ENCODE results near the gene ANKRD29. TPM values are rescaled to one million over a fixed set of nuclear protein-coding genes. Genes with fewer than 3 reads are reported as not detected.

The ANKRD29 gene
- total RNA-seq, 1 experiment from 2014 or later: 2.4 TPM

DNA sequence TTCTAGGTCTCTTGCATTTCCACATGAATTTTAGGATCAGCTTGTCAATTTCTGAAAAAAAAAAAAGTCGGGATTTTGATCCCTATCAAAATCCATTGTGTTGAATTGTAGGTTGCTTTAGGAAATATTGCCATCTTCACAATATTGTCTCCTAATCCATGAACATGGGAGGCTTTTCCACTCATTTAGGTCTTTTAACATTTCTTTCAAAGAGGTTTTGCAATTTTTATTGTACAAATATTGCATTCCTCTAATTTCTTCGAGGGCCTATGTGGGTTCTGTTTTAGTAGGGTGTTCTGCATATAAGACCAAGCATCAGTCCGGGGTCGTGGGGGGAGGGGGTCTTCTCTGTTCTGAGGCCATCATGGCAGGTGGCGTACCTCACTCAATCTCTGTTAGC, 25.8 kb upstream of the ANKRD29 start:
- Mint-ChIP-seq H3K27me3 (ENCODE audit: insufficient read depth, unreplicated experiment) (no peaks in the 10 kb centered on the region), H3K36me3 (ENCODE audit: insufficient read depth, unreplicated experiment) (no peaks in the 10 kb centered on the region), H3K9me3 (ENCODE audit: unreplicated experiment) (no peaks in the 10 kb centered on the region), H3K4me3 (ENCODE audit: unreplicated experiment) (peak overlapping the region; percentile 70), H3K4me1 (ENCODE audit: insufficient read depth, unreplicated experiment) (peaks cover 1% of the 10 kb centered on the region), H3K27ac (ENCODE audit: low read depth, unreplicated experiment) (no peak overlapping the region)
- intact Hi-C loops (cut with micrococcal nuclease): loop anchor here (5.0 kb wide), 1 partner anchor 51 kb away; no protein-coding TSS in a partner anchor
- TF ChIP-seq, protein P1, sequence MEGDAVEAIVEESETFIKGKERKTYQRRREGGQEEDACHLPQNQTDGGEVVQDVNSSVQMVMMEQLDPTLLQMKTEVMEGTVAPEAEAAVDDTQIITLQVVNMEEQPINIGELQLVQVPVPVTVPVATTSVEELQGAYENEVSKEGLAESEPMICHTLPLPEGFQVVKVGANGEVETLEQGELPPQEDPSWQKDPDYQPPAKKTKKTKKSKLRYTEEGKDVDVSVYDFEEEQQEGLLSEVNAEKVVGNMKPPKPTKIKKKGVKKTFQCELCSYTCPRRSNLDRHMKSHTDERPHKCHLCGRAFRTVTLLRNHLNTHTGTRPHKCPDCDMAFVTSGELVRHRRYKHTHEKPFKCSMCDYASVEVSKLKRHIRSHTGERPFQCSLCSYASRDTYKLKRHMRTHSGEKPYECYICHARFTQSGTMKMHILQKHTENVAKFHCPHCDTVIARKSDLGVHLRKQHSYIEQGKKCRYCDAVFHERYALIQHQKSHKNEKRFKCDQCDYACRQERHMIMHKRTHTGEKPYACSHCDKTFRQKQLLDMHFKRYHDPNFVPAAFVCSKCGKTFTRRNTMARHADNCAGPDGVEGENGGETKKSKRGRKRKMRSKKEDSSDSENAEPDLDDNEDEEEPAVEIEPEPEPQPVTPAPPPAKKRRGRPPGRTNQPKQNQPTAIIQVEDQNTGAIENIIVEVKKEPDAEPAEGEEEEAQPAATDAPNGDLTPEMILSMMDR (IDR thresholded peaks at IDR 0.05; ENCODE audit: unreplicated experiment): no peak
- CTCF ChIA-PET: interaction anchor here (0.6 to 1.4 kb wide), 4 partner anchors 15 to 255 kb away, joined by 3 to 6 read pairs (median 4); no protein-coding TSS in a partner anchor
- POLR2A ChIA-PET: interaction anchor here (1.4 kb wide), 1 partner anchor 62 kb away, joined by 5 read pairs; no protein-coding TSS in a partner anchor
- DNase-seq (ENCODE audit: unreplicated experiment): no peak
- no TSS peak for BruUV-seq (replicated peaks)

DNA sequence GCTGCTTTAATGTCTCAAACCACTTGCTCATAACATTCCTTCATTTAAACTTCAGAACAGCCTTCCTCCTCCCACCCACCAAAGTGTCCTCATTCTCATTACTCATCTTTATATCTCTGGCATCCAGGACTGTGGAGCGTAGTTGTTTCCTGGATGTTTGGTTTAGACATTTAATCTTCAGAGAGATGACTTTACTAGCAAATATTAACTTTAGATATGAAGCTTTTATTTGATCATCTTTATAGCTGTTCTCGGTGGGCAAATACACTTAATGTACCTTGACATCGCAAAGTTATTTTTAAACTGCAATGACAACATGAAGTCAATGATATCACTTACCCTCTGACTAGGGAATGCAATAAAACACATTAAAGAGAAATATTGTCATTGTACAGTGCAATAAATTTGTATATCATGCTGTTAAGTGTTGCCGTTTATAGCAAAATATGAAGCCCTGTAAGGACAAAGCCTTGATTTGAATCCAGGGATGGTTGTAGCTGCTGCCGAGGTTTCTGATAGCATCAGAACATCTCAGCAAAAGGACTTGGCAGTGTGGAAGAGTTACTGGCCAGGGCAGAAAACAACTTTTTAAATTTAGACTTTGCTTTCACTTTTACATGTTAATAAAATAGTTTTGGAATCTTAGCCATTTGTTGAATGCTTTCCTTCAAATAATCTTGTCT, 21.9 kb upstream of the ANKRD29 start:
- intact Hi-C loops (cut with micrococcal nuclease): loop anchor here (5.0 kb wide), 1 partner anchor 47 kb away; no protein-coding TSS in a partner anchor
- DNase-seq (ENCODE audit: unreplicated experiment): no peak
- Mint-ChIP-seq H3K27me3 (ENCODE audit: insufficient read depth, unreplicated experiment) (no peaks in the 10 kb centered on the region), H3K4me3 (ENCODE audit: unreplicated experiment) (no peak overlapping the region), H3K36me3 (ENCODE audit: insufficient read depth, unreplicated experiment) (no peaks in the 10 kb centered on the region), H3K4me1 (ENCODE audit: insufficient read depth, unreplicated experiment) (peaks cover 6% of the 10 kb centered on the region), H3K9me3 (ENCODE audit: unreplicated experiment) (no peaks in the 10 kb centered on the region), H3K27ac (ENCODE audit: low read depth, unreplicated experiment) (no peak overlapping the region)
- BruUV-seq (replicated peaks): no TSS peak
- TF ChIP-seq, protein P1 (IDR thresholded peaks at IDR 0.05; ENCODE audit: unreplicated experiment): no peak
- ChIA-PET POLR2A (interaction anchor here (0.5 kb wide), 1 partner anchor 146 kb away, joined by 3 read pairs; no protein-coding TSS in a partner anchor), CTCF (interaction anchor here (1.7 kb wide), 1 partner anchor 234 kb away, joined by 4 read pairs; no protein-coding TSS in a partner anchor)

DNA sequence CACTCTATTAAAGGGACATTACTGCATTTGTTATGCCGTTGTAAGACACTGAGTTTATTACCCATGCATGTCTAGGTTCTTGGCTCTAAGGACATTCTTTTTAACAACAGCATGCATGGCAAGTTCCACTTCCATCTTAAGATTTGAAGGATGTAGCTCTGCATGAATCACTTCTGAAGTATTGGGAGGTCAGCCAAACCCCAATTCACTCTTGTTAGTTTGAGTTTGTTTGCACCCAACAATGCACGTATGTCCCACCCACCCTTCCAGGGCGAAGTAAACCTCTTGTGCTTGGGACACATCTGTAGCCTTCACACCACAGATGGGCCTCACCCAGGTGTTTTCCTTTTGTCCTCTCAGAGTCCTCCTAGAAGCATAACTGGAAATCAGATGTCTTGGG, 21.0 kb upstream of the ANKRD29 start:
- no peaks in the 10 kb centered on the region for H3K27me3 Mint-ChIP-seq (ENCODE audit: insufficient read depth, unreplicated experiment)

DNA sequence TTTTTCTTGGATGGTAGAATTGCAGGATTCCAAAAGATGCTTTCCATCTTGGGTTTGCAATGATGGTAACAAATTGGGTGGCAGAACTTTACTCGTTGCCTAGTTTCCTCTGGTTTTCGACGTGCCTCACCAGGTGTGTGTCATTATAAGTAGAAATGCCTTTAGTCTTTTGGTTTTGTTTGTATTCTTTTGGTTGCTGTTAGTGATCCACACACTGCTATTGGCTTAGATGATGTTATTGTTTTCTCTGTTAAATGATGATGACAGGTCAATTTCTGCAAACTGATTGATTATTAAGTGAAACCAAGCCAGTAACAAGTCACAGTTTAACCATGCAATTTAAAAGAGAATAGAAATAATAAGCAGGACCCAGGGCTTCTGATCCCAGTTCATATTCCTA, 20.4 kb upstream of the ANKRD29 start:
- BruUV-seq (replicated peaks): no TSS peak
- ChIA-PET CTCF (no interaction called here), POLR2A (interaction anchor here (1.2 kb wide), 1 partner anchor 21 kb away, joined by 3 read pairs; no protein-coding TSS in a partner anchor)
- TF ChIP-seq, protein P1 (IDR thresholded peaks at IDR 0.05; ENCODE audit: unreplicated experiment): no peak
- Mint-ChIP-seq H3K27ac (ENCODE audit: low read depth, unreplicated experiment) (no peak overlapping the region), H3K4me3 (ENCODE audit: unreplicated experiment) (no peak overlapping the region), H3K4me1 (ENCODE audit: insufficient read depth, unreplicated experiment) (peaks cover 6% of the 10 kb centered on the region), H3K27me3 (ENCODE audit: insufficient read depth, unreplicated experiment) (no peaks in the 10 kb centered on the region), H3K9me3 (ENCODE audit: unreplicated experiment) (peaks cover 8% of the 10 kb centered on the region), H3K36me3 (ENCODE audit: insufficient read depth, unreplicated experiment) (no peaks in the 10 kb centered on the region)
- intact Hi-C loops (cut with micrococcal nuclease): no loop called here
- DNase-seq (ENCODE audit: unreplicated experiment): no peak

More for the DNA sequence above, 21.0 kb upstream of the ANKRD29 start:
- TF ChIP-seq, protein P1 (IDR thresholded peaks at IDR 0.05; ENCODE audit: unreplicated experiment): no peak
- H3K36me3 Mint-ChIP-seq (ENCODE audit: insufficient read depth, unreplicated experiment): no peaks in the 10 kb centered on the region
- no TSS peak for BruUV-seq (replicated peaks)
- no peak overlapping the region for H3K4me3 Mint-ChIP-seq (ENCODE audit: unreplicated experiment)
- DNase-seq (ENCODE audit: unreplicated experiment): no peak
- H3K27ac Mint-ChIP-seq (ENCODE audit: low read depth, unreplicated experiment): no peak overlapping the region
- POLR2A ChIA-PET: no interaction called here
- intact Hi-C loops (cut with micrococcal nuclease): no loop called here
- H3K9me3 Mint-ChIP-seq (ENCODE audit: unreplicated experiment): peaks cover 8% of the 10 kb centered on the region
- peaks cover 6% of the 10 kb centered on the region for H3K4me1 Mint-ChIP-seq (ENCODE audit: insufficient read depth, unreplicated experiment)
- CTCF ChIA-PET: no interaction called here

All from MCF 10A (cell line).